Smooth muscle cell (in vitro differentiated cells): Measurements from ENCODE around the gene S100A4. TPM values are rescaled to one million over a fixed set of nuclear protein-coding genes. Genes with fewer than 3 reads are reported as not detected.
A peak's percentile ranks its signal among the peaks of the same experiment; 100 is the strongest.

ENCODE experiments used
- DNase-seq: peaks from one replicate; lab custom pipeline; 2025; ENCODE audit not compliant: unreplicated experiment; lab: John Stamatoyannopoulos, UW
- H2AFZ ChIP-seq: fragments of 200-600 bp; sonication (generic); 2 replicates; pipeline ENCODE4 v1.6.0; 2016; ENCODE audit warnings: antibody characterized with exemption, low read depth, mild to moderate bottlenecking
- H3F3A ChIP-seq: fragments of 200-600 bp; sonication (generic); 2 replicates; pipeline ENCODE4 v1.6.0; 2017; ENCODE audit warnings: antibody characterized with exemption, low read depth
- H3K27ac ChIP-seq: fragments of 200-600 bp; sonication (generic); 2 replicates; pipeline ENCODE4 v1.5.1; 2016; ENCODE audit warnings: low read depth, mild to moderate bottlenecking
- H3K27me3 ChIP-seq: fragments of 200-600 bp; sonication (generic); 2 replicates; pipeline ENCODE4 v1.6.1; 2016; ENCODE audit warnings: low read depth, mild to moderate bottlenecking
- H3K36me3 ChIP-seq: fragments of 200-600 bp; sonication (generic); 2 replicates; pipeline ENCODE4 v1.5.1; 2016; ENCODE audit warnings: low read depth
- H3K4me1 ChIP-seq: fragments of 200-600 bp; sonication (generic); 2 replicates; pipeline ENCODE4 v1.5.1; 2016; ENCODE audit warnings: low read depth
- H3K4me2 ChIP-seq: fragments of 200-600 bp; sonication (generic); 2 replicates; pipeline ENCODE4 v1.6.0; 2016; ENCODE audit warnings: mild to moderate bottlenecking
- H3K4me3 ChIP-seq: fragments of 200-600 bp; sonication (generic); 2 replicates; pipeline ENCODE4 v1.5.1; 2016; ENCODE audit warnings: mild to moderate bottlenecking
- H3K79me2 ChIP-seq: fragments of 200-600 bp; sonication (generic); 2 replicates; pipeline ENCODE4 v1.6.0; 2016; ENCODE audit warnings: low read depth, mild to moderate bottlenecking
- H3K9ac ChIP-seq: fragments of 200-600 bp; sonication (generic); 2 replicates; pipeline ENCODE4 v1.6.0; 2016; ENCODE audit warnings: low read depth
- H3K9me3 ChIP-seq: fragments of 200-600 bp; sonication (generic); replicated peaks from 2 replicates; pipeline ENCODE4 v1.5.1; 2016; ENCODE audit warnings: low read depth
- H4K20me1 ChIP-seq: fragments of 200-600 bp; sonication (generic); 2 replicates; pipeline ENCODE4 v1.6.0; 2016; ENCODE audit warnings: low read depth
- WGBS: methylation state at CpG from one replicate; pipeline ENCODE4 v1.1.7; 2016; ENCODE audit warnings: low lambda C conversion rate; 5-methylcytosine and 5-hydroxymethylcytosine counted together
- polyA plus RNA-seq: library from polyadenylated mRNA; unstranded; fragments of >200 nt; fragmentation: Nextera tagmentation; extraction: Ambion mirVana; gene quantifications from 2 replicates; pipeline ENCODE4 v1.2.1, GENCODE V29; 2016
- total RNA-seq: library from RNA; depleted of rRNA; stranded (reverse); fragments of >200 nt; gene quantifications from 2 replicates; pipeline ENCODE4 v1.2.3, GENCODE V29; 2014
- TF ChIP-seq, protein P1 (sequence below): fragments of 200-600 bp; sonication (generic); IDR thresholded peaks from 2 replicates; pipeline ENCODE4 v1.5.1; 2017; ENCODE audit warnings: borderline replicate concordance, mild to moderate bottlenecking, antibody characterized with exemption; ENCODE audit not compliant: insufficient read depth, poor library complexity, severe bottlenecking

The S100A4 gene
- total and polyA plus RNA-seq, 2 experiments from 2014 or later, result 1,222 to 1,802 TPM

GRCh38 chr1:153560241-153560640 lies 14.6 kb upstream of the S100A4 start:
- no peak for DNase-seq
- WGBS, result 96% methylated on average over 2 of the region's 2 CpGs
- no peaks in the 10 kb centered on the region for H3K9me3 ChIP-seq
- no peaks in the 10 kb centered on the region for H3F3A ChIP-seq
- no peak overlapping the region for H3K4me3 ChIP-seq
- H3K27me3 ChIP-seq, result no peaks in the 10 kb centered on the region
- H3K27ac ChIP-seq, result no peak overlapping the region
- no peak overlapping the region for H3K9ac ChIP-seq
- TF ChIP-seq, protein P1, sequence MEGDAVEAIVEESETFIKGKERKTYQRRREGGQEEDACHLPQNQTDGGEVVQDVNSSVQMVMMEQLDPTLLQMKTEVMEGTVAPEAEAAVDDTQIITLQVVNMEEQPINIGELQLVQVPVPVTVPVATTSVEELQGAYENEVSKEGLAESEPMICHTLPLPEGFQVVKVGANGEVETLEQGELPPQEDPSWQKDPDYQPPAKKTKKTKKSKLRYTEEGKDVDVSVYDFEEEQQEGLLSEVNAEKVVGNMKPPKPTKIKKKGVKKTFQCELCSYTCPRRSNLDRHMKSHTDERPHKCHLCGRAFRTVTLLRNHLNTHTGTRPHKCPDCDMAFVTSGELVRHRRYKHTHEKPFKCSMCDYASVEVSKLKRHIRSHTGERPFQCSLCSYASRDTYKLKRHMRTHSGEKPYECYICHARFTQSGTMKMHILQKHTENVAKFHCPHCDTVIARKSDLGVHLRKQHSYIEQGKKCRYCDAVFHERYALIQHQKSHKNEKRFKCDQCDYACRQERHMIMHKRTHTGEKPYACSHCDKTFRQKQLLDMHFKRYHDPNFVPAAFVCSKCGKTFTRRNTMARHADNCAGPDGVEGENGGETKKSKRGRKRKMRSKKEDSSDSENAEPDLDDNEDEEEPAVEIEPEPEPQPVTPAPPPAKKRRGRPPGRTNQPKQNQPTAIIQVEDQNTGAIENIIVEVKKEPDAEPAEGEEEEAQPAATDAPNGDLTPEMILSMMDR, result no peak
- no peaks in the 10 kb centered on the region for H3K79me2 ChIP-seq
- H3K36me3 ChIP-seq, result no peaks in the 10 kb centered on the region
- H4K20me1 ChIP-seq, result no peaks in the 10 kb centered on the region
- H2AFZ ChIP-seq, result no peak overlapping the region
- no peak overlapping the region for H3K4me2 ChIP-seq
- H3K4me1 ChIP-seq, result peaks cover 4% of the 10 kb centered on the region

DNA sequence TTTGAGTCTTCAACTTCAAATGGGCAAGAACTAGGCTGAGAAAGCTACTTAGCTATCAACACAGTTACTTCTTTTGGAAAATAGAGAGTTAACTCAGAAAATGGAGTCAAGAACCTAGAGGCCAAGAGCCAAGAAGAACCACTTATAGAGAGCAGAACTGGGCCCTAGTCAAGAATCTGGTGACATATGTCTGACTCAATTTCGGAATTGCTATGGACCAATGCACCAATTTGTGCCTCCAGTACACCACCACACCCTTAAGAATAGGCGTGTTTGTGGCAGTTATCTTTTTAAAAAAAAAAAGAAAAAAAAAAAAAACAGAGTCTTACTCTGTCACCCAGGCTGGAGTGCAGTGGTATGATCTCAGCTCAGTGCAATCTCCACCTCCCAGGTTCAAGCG lies 12.3 kb upstream of the S100A4 start:
- Histone ChIP-seq H3K4me3 (no peak overlapping the region), H3K4me2 (no peak overlapping the region)
- 77% methylated on average over 3 of the region's 3 CpGs for WGBS

GRCh38 chr1:153556348-153556747 lies 10.7 kb upstream of the S100A4 start:
- Histone ChIP-seq H3K4me3 (no peak overlapping the region), H3K9me3 (no peaks in the 10 kb centered on the region), H3F3A (no peaks in the 10 kb centered on the region), H3K27ac (no peak overlapping the region), H3K4me1 (no peaks in the 10 kb centered on the region), H4K20me1 (no peaks in the 10 kb centered on the region), H3K27me3 (no peaks in the 10 kb centered on the region), H3K4me2 (no peak overlapping the region), H3K79me2 (no peaks in the 10 kb centered on the region), H2AFZ (no peak overlapping the region), H3K36me3 (no peaks in the 10 kb centered on the region), H3K9ac (no peak overlapping the region)
- TF ChIP-seq, protein P1, result no peak
- no peak for DNase-seq
- 92% methylated on average over 1 of the region's 1 CpG for WGBS

More for the DNA sequence above, 12.3 kb upstream of the S100A4 start:
- Histone ChIP-seq H3K27ac (no peak overlapping the region), H3K4me1 (no peaks in the 10 kb centered on the region), H3K9me3 (no peaks in the 10 kb centered on the region), H3K79me2 (no peaks in the 10 kb centered on the region), H3K27me3 (no peaks in the 10 kb centered on the region), H3K9ac (no peak overlapping the region), H3K36me3 (no peaks in the 10 kb centered on the region), H2AFZ (no peak overlapping the region), H4K20me1 (no peaks in the 10 kb centered on the region), H3F3A (no peaks in the 10 kb centered on the region)
- TF ChIP-seq, protein P1, result no peak
- no peak for DNase-seq

- H3K36me3 ChIP-seq, result no peaks in the 10 kb centered on the region
- TF ChIP-seq, protein P1, result no peak
Measured at GRCh38 chr1:153553830-153554541, 8.4 kb upstream of the S100A4 start.

More at GRCh38 chr1:153553830-153554541, 8.4 kb upstream of the S100A4 start:
- Histone ChIP-seq H3K79me2 (no peaks in the 10 kb centered on the region), H3F3A (no peaks in the 10 kb centered on the region), H4K20me1 (no peaks in the 10 kb centered on the region), H3K27ac (peak overlapping the region; percentile 25), H2AFZ (no peak overlapping the region), H3K4me3 (no peak overlapping the region), H3K4me2 (no peak overlapping the region), H3K27me3 (no peaks in the 10 kb centered on the region), H3K9ac (no peak overlapping the region), H3K9me3 (no peaks in the 10 kb centered on the region), H3K4me1 (peaks cover 2% of the 10 kb centered on the region)
- no peak for DNase-seq
- WGBS, result 91% methylated on average over 2 of the region's 2 CpGs
